Stimulated activated CD8-positive, alpha-beta memory T cell treated with anti-CD3 and anti-CD28 coated beads, Interleukin-12 subunit alpha, Interleukin-12 subunit beta, amount 100 ng/mL, for 24 hours (primary cell): ENCODE measurements around the gene PTPRD.

ENCODE experiments used
- DNase-seq: peaks from one replicate; pipeline ENCODE4 v3.0.0-alpha.2; 2020; ENCODE audit errors: extremely low read depth

The PTPRD gene

DNA sequence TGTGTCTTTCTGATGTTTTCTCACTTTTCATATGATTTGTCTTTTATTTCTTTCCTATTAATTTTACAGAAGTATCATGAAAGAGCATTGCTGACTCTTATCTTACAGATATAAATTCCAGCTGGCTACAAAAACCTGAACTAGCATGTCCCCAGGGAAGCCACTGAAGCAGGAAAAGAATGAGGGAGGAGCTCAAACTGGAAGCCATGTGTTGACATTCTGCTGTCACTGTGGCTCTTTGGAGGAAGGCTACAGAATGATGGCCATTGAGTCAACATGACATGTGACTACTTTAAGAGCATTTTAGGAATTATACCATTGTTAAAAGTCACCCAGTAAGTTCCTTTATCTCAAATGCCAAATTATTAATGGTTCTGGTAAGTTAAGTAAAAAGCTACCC is 2174.9 kb downstream of the PTPRD start:
- DNase-seq: no peak

DNA sequence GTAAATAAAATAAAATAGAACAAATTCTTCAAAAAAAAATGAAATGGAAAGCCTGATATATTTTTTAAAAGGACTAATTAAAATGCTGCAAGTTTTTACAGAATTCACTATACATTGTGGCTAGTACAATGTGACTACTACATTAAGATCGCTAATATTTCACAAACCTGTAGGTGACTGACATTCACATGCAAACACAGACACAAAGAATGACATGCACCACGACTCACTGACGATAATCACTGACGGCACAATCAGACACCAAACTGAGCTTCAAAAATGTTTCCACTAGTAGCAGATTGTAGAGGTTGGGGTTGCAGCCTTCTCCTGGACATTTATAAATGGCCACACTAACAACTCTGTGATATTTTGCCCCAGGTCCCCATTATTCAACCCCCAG is 2175.5 kb downstream of the PTPRD start:
- DNase-seq: no peak

DNA sequence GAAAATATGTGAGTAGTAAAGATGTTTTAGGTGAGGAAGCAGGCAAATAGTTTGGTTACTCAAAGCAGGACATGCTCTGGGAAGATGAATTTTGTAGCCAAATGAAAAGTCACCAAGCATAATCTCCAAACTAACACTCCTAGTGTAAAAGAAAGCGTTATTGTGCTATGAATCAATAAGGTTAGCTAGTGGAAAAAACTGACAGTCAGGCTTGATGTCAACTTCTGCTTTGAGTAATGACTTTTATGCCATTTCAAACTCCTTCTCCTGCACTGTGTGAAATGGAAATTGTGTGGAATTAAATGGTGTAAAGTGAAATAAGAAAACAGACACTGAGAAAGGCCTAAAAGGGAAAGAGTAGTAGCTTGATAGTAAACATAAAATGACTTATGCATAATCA is 2176.0 kb downstream of the PTPRD start:
- no peak for DNase-seq

DNA sequence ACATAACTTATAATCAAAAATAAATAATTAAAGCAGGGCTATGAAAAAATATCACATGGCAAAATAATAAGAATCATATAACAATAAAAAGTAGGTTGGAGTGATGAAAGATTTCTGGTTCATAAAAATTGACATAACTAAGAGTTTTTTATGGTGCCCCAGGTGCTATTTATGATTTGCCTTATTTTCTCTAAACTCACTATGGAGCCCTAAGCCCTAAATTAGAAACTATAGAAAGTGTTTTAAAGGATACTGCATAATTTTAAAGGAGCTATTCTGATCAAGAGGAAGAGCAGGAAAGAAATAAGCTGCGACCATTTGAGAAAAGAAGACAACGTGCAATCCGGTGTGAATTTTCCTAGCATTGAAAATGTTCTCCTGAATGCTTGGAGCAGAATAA is 2178.2 kb downstream of the PTPRD start:
- no peak for DNase-seq

DNA sequence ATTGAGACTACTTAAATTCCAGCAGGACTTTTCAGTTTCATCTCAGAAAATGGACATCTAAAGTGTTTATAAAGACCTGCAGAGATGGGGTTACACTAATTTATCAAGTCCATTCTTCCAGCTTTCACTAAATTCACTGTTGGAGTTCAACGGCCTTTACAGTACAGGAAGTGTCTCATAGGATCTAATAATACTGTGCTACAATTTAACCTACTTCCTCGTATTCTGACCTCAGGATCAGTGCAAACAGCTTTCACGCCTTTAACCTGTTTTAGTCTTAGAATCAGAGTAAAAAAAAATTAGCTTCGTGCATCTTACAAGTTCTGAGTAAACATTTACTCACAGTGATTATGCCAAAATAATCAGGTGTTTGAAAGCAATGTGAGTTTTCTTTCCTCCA is 2180.6 kb downstream of the PTPRD start:
- no peak for DNase-seq

DNA sequence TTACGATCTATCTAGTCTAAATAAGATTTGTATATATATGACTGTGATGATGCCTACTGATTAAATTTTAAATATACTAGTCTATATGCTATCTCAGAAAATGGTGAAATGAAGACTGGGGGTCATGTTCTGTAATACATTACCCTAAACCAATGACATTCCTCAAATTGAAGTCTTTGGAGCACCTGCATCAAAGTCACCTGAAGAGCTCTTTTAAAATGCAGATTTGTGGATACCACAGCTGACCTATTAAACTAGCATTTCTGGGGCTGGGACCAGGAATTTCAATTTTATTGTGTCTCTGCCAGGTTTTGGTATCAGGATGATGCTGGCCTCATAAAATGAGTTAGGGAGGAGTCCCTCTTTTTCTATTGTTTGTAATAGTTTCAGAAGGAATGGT is 2181.3 kb downstream of the PTPRD start:
- no peak for DNase-seq

DNA sequence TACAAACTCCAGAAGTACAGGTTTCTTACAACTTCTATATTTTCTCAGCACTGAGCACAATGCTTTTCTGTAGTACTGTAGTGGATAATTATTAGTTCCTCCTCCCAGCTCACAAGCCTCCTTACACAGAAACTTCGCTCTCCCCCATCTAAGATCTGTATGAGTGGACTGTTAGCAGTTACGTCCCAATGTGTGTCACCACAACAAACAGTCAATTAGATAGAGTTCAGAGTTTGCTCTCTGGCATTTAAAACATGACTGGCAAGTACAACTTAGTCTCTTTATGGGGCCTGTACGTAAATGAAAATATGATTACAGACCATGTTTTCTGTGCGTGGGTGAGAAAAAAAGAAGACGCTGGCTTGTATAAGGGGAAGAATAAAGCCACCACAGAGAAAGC is 2181.9 kb downstream of the PTPRD start:
- DNase-seq: no peak

DNA sequence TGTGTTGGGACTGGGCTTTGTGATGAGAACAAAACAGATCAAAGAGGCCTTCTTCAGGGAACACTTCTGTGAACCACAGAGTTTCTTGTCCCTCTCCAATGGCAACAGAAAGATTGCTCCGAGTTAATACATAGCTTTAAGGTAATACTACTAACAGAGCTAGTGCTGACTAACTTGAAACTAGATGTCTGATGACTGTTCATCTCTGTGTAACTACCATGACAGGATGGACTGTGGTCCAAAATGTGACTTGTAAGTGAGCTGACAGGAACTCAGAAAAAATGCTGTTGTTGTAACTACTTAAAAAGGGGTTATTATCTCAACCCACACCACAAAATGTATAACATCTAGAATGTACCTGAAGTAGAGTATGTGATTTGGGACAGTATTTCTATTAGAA is 2183.0 kb downstream of the PTPRD start:
- no peak for DNase-seq

DNA sequence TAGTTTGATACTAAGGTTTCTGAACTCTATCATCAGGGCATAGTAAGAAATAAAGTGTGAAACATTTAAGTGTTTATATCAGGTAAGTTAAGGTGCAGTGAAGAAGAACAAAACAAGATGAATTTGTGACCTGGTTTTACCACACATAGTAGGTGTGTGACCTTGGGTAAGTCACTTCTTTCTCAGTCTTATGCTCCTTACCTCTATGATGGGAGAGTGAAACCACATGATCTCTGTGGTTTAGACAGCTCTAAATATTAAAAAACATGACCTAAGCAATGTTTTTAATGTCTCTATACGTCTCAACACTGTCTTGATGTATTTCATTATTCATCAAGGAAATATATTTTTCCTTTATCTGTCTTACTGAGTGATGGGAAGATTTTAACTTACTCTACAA is 2183.6 kb downstream of the PTPRD start:
- DNase-seq: no peak

DNA sequence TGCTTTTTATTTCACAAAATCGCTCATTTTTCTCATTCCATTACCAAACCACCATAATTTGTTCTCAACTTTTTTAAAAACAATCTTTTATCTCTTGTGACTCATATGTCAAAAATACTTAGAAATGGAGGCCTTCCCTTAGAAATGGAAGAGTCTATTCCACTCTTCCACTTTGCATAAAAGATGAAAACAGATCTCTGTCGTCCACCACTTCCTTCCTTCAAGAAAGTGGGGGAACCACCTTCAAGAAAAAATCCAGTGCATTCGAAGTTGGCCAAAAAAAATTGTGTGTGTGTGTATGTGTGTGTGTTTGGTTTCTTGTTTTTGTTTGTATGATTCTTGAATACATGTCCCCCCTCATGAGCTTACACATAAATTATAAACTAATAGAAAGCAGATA is 2184.4 kb downstream of the PTPRD start:
- no peak for DNase-seq

DNA sequence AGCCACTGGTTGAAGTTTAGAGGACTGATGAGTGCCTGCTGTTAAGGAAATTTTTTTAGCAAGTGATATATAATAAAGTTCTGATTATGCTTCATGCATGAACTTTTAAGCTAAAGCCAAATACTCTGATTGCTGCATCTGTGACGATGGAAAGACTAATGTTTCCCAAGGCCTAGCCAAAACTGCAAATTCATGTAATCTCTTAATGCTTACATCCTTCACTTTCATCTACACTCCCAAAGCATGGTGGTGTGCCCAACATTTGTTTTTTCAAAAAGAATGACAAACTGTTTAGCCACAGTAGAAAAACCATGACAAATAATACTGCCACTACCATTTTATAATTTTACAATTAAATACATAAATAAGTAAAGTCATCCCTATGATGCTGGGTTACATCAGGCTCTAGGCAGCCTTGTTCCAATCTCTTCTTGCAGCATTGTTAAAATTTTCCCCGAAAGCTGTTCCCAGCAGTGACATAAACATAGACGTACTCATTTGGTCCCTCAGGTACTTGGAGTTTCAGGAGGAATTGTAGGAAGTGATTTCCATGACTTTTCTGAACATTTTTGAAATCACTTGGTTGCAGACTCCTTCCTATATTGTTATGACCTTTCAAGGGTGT is 2187.9 kb downstream of the PTPRD start:
- DNase-seq: no peak

DNA sequence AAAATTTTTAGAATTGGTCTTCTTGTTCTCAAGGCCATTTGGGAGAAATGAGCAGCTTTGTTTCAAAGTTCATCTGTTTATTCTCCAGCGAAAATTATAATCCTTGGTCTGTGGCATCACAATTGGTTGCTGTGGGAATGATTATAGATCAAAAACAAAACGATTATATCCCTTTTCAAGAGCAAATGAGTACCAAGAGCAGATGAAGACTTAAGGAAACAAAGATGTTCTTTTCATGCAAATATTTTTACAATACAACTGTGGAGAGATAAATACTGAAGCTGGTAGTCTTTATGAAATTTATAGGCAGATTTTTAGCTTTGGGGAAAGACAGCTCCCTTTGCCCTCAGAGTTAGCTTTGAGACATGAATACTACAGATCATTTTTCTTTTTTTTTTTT is 2192.4 kb downstream of the PTPRD start:
- no peak for DNase-seq

DNA sequence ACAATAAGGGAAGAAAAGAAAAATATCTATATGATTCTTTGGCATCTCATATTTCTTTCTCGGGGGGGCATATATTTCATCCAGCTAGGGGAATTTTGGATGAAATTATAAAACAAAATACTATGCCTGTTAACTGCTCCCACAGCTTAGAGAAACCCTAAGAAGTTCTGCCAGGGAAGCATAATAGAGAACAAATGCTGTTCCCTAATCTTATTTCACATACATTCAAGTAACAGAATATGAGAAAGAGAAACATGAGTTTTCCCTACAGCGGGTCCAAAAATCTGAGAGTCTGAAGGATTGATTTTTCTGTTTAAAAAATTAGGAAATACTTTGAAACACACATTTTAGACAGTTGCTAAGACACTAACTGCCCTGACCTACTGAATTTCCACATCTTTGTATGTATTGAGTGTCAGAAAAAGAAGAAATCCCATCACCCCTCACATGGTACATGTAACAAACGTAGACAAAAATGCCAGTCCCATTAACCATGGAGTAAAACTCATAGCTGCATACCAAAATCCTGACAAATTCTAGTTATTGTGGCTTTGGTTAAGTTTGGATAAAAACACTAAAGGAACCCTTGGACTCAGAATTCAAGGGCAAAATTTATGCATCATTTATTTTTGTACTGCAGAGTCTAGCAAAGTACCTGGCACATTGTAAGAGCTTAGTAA is 2193.1 kb downstream of the PTPRD start:
- DNase-seq: no peak

DNA sequence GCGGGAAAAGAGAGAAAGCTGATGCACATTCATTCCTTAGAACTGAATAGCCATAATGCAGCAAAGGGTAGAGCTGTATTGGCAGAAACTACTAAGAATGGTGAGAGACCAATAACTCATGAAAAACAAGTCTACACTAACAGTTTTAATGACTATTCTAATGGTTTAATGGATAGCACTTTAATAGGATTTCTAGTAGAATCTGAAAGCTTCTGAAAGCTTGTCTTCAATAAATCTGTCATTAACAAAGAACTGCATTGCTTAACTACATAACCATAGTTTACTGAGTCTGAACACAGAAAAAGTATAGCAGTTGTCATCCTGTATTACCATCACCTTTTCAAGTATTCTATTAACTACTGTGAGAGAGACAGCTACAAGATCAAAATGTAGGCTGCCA is 2195.5 kb downstream of the PTPRD start:
- no peak for DNase-seq

DNA sequence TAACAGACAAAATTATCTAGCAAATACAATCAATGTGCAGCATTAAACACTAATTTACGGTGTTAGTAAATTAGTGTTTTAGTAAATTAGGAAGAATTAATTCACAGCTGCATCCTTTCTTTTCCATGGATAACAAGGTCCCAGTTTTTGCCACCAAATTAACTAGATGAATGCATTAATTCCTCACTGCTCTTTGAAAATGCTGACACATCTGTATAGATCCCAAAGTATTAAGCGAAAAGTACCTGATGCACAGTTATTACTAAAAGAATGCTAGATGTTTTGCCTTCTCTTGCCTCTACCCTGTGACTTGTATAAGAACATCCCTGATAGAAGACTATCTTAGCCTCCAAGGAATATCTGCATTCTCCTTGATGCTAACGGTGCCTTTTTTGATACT is 2200.5 kb downstream of the PTPRD start:
- no peak for DNase-seq

DNA sequence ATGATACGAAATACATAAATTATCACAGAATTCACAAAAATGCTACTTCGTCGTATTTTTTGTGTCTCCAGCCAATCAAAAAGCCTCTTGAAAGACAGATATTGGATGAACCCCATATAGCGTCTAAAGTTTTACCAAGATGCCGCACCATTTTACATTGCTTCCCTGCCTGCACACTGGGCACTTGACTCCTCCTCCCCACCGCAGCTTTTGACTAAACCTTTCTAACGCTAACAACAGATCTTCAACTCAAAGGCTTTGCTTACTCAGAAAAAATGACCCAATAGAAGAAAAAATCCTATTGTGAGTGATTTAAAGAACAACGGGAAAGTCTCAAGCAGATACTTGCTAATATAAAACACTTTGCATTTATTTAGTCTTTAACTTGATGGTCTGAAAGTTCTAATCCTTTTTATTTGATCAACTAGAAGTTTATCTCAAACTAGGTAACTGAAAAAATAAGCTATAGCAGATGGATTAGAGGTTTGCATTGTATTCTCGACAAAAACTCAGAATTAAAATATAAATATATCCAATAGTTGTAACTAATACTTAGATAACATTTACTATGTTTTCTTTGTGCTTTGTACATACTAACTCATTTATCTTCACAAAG is 2204.1 kb downstream of the PTPRD start:
- DNase-seq: no peak

DNA sequence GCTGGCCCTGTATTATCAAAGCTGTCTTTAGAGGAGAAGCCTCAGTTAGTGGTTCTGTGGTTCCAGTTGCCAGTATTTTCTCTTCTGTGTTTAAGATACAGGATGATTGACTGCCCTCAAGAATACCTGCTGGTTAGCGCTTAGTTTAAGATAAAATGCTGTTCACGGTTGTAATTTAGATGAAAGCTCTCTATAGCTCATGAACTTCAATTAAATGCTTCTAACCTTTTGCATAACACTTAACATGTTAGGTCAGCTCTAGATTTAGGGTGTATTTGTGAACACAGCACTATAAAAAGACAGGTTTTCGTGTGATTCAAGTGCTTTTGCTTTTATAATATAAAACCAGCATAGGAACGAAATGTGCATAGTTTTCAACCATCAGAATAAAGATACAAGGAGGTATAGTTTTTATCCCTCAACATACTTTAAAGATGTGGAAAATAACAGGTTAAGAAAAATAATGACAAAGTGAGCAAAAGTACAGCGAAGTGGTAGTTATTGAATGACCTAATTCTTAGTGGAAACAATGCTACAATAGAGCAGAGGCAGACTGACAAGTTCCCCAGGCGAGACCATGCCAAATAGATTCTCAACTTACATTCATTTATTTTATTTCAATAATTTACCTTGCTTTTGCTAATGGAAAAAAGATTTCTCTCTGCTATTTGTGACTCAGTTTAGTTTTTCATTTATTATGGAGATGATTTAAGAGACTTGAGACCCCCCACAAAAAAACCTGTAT is 2210.7 kb downstream of the PTPRD start:
- no peak for DNase-seq

DNA sequence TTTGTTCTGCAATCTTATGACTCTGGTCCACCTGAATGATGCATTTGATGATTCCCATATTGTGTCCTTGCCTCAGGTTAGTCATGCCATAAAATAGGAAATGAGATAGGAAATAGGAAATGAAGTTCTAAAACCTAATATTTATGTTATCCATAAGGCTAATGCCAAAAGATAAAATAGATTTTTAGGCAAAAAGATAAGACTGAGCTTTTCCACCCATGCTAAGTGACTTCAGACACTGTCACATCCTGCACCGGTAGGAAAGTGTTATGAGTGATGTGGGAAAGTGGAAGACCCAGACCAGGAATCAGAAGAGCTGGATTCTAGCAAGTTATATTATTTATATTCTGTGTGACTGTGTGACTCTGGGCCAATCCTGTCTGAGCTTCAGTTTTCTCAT is 2212.4 kb downstream of the PTPRD start:
- DNase-seq: no peak

DNA sequence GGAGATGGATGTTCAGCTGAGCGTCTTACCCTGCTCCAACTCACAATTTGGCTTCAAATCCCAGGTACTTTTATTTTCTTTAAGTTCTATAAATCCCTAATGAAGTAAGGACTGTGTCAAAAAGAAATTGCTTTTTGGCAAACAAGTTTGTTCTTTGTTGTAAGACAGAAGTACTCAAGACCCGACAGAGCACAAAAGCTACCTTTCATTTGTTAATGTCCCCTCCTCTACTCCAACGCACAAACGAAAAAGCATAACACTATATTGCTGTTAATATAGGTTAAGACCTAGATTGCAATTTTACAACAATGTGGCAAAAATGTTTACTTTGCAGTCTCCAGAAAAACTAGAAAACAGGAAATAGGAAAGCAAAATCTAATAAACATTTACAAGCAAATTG is 2217.8 kb downstream of the PTPRD start:
- DNase-seq: no peak

DNA sequence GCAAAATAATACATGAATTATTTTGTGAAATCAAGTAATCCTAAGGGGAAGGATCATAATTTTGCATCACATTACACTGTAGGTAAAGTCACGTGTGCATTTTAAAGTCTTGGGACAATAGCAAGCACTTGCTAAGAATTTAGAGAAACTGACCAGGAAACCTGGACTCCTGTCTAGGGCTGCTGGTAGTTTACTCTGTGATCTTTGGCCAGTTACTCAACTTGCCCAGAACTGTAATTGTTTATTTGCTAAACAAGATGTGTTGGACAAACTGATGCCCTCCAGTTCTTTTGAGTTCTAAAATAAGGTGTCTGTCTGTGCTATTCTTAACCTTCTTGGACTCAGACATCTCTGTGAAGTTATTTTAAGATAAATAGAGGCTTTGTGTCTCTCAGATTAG is 2218.5 kb downstream of the PTPRD start:
- no peak for DNase-seq

DNA sequence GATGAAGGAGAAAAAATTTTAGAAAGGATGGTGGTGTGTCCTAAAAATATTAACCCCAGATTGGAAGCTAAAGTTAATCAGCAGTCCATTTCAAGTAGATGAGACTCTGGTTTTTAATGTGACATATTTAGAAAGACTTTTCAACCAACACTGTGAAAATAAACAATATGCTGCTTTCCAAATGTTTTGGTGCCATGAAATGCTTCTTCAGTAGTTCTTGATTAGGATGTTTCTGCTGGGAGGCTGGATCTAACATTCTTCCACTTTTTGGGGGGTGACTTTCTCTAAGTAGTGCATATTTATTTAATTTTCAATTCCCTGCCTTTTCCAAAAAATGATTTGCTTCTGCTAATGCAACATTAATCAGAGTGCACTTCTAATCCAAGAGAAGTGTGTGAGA is 2219.9 kb downstream of the PTPRD start:
- DNase-seq: no peak

DNA sequence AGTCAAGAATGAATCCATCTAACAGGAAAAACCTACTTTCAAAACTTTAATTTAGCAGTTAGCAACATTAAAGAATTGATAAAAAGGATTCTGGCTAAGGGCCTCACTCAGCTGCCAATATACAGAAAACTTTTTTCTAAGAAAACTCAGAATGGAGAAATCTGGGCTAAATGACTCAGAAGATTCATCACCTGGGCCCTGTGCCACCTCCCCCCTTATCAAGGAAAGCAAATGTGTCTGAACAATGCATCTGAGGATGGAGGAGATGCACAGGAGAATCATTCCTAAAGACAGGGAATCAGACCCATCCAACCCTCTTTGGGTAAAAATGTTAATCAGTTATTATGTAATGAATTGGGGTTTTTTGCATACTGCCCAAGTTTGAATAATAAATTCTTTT is 2221.2 kb downstream of the PTPRD start:
- DNase-seq: no peak

DNA sequence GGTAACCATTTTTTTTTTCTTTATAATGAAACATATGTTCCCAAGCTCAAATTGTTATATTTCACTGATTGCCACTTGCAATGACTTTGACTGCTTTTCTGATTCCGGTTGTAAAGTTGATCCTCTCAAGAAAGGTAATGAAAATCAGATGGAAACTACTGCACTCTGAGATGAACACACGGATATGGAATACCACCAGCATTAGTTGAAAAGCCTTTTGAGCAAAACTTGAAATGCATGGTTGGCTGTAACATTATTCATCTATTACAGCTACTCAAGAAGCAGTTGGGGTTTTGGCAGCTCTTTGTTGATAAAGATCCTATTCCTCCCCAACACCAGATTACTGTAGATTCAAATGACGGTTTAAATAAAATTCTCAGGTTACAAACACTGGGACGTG is 2221.7 kb downstream of the PTPRD start:
- DNase-seq: no peak
